Gastrocnemius medialis (tissue), 4 donors: Measurements from ENCODE around the gene SH3BP2.

ENCODE experiments used
- CTCF ChIP-seq, 5 experiments: fragments of 450-650 bp in 3 of 5; fragments of 200-600 bp in 2 of 5; sonication (generic) in 2 of 5; IDR thresholded peaks in 4 of 5; conservative IDR thresholded peaks in 1 of 5; 1 replicate in 4 of 5; 2 replicates in 1 of 5; pipeline ENCODE4 v1.5.1; 2016 to 2019; ENCODE audit warnings: antibody characterized with exemption in 5 of 5, mild to moderate bottlenecking in 3 of 5, moderate library complexity in 3 of 5
- POLR2A ChIP-seq, 2 donors: fragments of 450-650 bp; IDR thresholded peaks; one replicate each; pipeline ENCODE4 v1.6.1; 2017; ENCODE audit warnings: antibody characterized with exemption in 2 of 2, mild to moderate bottlenecking in 2 of 2, moderate library complexity in 2 of 2

GRCh38 chr4:2820216-2820982 lies 27.5 kb downstream of the SH3BP2 start:
- no peak for TF ChIP-seq CTCF (IDR thresholded peaks at IDR 0.05 in 4 of 5, conservative IDR thresholded peaks at IDR 0.05 in 1 of 5)
- no peak for TF ChIP-seq POLR2A (IDR thresholded peaks at IDR 0.05)
